HG03175 (cell line): ENCODE data around the gene LAMC3.

ENCODE experiments used
- ATAC-seq: cut with Tn5 transposase; IDR thresholded peaks from one replicate; pipeline ENCODE4 v1.9.1; 2021; ENCODE audit warnings: mild to moderate bottlenecking, moderate library complexity; ENCODE audit not compliant: unreplicated experiment

The LAMC3 gene

GRCh38 chr9:131011274-131012022 is 2.5 kb downstream of the LAMC3 start:
- ATAC-seq: no peak

- no peak for ATAC-seq
These were observed 3.0 kb downstream of the LAMC3 start for GRCh38 chr9:131012023-131012334.

GRCh38 chr9:131012396-131012917 is 3.5 kb downstream of the LAMC3 start:
- no peak for ATAC-seq

GRCh38 chr9:131013015-131013755 is 4.2 kb downstream of the LAMC3 start:
- ATAC-seq: no peak

- no peak for ATAC-seq
These were observed 5.0 kb downstream of the LAMC3 start for GRCh38 chr9:131013771-131014676.

- ATAC-seq: no peak
These were observed 6.1 kb downstream of the LAMC3 start for GRCh38 chr9:131015112-131015511.

GRCh38 chr9:131015876-131016397 is 7.0 kb downstream of the LAMC3 start:
- no peak for ATAC-seq

- no peak for ATAC-seq
These were observed 8.1 kb downstream of the LAMC3 start for GRCh38 chr9:131017067-131017466.

GRCh38 chr9:131018621-131019020 is 9.6 kb downstream of the LAMC3 start:
- ATAC-seq: no peak

- ATAC-seq: no peak
These were observed 10.6 kb downstream of the LAMC3 start for GRCh38 chr9:131019388-131020239.

GRCh38 chr9:131020388-131020787 is 11.4 kb downstream of the LAMC3 start:
- no peak for ATAC-seq

- no peak for ATAC-seq
These were observed 11.9 kb downstream of the LAMC3 start for GRCh38 chr9:131020862-131021261.

GRCh38 chr9:131021785-131022184 is 12.8 kb downstream of the LAMC3 start:
- no peak for ATAC-seq

- no peak for ATAC-seq
These were observed 16.2 kb downstream of the LAMC3 start for GRCh38 chr9:131024978-131025868.

GRCh38 chr9:131025953-131026858 is 17.2 kb downstream of the LAMC3 start:
- ATAC-seq: no peak

GRCh38 chr9:131027048-131027871 is 18.3 kb downstream of the LAMC3 start:
- no peak for ATAC-seq

GRCh38 chr9:131027872-131028179 is 18.9 kb downstream of the LAMC3 start:
- no peak for ATAC-seq
